Measurements from ENCODE around the gene SRSF6.
"Not testable (repeated sequence)": the region's sequence is repeated elsewhere in the genome, so short reads cannot be mapped to it uniquely, and the experiment has no call there.

SRSF6 gene

DNA sequence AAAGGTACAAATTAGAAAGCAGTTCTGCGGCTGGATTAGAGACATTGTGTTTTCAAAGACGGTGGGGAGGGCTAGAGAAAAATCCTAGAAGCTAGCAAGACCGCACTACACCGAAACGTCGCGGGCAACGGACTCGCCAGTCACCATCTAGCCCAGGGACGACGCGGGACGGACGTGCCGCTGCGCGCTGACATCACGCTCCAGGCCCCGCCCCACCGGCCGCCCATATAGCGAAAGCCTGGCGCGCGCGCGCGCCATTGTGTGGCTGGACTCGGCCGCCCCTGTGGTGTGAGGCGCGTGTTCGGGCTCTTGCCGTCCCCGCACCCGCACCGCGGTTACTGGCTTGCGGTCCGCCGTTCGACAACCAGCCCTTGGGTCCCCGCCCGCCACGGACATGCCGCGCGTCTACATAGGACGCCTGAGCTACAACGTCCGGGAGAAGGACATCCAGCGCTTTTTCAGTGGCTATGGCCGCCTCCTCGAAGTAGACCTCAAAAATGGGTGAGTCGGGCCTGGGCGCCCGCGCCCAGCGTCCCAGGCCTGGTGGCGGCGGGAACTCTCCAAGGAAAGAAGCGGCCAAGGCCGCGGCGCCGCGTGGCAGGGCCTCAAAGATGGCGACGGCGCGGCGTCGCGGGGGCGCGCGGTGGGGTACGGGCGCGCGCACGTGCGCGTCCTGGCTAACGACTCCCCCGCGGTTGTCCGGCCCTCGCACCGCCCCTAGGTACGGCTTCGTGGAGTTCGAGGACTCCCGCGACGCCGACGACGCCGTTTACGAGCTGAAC lies at the start of gene SRSF6:
SRSF6 (plus strand) TSS at position 257 of the 782 bp plus-strand sequence; CDS start at position 395, 138 bp downstream.
- DNase-seq, result peak; percentile 93 to 99 (median 98)

DNA sequence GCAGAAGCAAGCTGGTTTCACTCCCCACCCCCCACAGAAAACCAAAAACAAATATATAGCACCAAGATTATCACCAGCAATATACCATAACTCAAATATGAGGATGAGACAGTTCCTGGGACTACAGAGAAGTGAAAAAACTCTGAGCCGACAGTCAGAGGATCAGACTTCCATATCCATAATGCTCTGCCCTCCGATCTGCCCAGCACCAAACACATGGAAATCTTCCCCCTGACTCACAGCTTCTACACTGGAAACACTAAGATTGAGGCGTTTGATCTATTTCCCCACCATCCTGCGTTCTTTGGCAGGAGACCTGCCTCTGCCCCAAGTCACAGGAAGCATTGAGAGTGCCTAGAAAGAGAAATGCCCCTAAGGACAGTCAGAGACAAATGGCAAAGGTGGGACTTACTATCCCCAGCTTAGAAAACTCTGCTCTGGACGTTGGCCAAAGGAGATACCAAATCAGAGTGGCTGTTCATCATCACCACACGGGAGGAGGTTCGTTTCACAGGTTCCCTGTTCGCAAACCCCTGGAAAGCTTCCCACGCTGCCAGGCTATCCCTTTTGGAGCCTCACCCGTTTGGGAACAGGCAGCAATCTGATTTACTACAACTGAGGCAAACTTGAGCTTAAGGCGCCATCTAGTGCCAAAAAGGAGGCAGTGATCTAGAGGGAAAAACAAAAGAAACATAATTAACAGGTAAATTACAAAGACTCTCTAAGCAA lies 48.7 kb upstream of the SRSF6 start:
- DNase-seq, result peak; percentile 2 to 68 (median 21)

DNA sequence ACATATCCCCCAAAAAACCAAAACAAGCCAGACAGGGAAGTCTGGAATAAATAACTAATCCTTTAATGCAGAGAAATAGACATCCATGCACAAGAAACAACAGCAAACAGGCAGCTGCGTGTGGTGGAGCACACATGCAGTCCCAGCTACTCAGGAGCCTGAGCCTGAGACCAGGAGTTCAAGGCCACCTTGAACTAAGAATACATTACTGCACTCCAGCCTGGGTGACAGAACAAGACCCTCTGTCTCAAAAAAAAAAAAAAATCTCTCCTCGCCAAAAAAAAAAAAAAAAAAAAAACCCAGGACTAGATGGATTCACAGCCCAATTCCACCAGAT lies 48.2 kb upstream of the SRSF6 start:
- DNase-seq, result no peak

DNA sequence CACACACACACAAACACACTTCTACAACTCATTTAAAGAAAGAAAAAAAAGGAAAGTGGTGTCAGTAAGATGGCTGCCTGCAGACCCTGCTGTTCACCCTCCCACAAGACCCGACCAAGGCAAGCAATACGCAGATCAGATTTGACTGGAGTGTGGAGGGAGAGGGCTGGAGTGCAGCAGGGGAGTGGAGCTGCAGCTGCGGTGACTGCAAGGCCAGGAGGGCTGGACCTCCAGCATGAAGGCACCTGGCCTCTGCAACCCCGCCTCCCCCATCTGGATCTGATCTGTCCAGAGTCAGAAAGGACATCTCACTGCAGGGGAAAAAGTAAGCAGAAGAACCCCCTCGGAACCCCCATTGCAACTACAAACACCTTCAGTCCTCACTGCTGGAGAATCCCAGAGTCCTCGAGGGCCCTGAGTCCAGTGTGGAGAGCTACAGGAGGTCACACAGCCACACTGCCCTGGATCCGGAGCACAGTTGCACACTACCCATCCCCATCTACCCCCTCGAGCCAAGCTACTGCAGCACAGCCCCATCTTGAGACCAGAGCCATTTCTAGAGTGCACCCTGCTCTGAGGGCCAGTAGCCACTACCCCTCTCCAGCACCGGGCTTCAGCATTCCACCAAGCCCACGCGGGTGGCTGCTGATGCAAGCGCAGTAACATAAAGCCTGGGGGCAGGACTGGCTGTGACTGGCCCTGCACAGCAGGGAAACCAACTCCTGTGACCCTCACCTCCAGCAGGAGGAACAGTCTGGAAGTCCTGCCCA lies 41.9 kb upstream of the SRSF6 start:
- DNase-seq, result no peak

DNA sequence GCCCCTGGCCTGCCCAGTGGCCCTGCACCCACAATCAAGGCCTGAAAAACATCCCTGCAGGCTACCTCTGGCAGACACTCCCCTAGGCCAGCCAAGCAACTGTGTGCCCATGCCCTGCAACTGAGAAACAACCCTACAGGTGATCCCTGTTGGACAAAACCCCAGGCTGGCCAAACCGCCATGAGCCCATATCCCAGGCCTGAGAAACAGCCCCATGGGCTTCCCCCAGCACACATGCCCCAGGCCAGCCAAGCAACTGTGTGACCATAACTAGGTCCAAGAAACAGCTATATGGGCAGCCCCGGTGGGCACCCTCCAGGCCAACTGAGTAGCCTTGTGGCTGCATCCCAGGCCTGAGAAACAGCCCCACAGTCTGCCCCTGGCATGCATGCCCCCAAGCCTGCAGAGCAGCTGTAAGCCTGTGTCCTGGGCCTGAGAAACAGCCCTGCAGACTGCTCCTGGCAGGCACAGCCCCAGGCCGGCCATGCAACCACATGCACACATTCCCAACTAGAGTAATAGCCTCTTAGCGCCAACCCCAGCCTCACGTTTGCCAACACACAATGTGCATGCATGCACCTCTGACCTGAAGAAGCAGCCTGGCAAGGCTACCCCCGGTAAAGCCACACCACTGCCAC lies 41.0 kb upstream of the SRSF6 start:
- DNase-seq, result no peak

DNA sequence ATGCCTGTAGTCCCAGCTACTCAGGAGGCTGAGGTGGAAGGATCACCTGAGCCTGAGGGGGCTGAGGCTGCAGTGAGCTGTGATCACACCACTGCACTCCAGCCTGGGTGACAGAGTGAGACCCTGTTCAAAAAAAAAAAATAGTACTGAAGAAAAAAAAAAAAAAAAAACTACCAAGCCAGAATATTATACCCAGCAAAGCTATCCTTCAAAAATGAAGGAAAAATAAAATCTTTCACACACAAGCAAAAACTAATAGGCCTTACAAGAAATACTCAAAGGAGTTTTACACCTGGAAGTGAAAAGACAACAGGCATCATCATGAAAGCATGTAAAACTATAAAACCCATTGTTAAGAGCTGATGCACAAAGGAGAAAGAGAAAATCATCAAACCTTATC lies 37.5 kb upstream of the SRSF6 start:
- DNase-seq, result no peak

DNA sequence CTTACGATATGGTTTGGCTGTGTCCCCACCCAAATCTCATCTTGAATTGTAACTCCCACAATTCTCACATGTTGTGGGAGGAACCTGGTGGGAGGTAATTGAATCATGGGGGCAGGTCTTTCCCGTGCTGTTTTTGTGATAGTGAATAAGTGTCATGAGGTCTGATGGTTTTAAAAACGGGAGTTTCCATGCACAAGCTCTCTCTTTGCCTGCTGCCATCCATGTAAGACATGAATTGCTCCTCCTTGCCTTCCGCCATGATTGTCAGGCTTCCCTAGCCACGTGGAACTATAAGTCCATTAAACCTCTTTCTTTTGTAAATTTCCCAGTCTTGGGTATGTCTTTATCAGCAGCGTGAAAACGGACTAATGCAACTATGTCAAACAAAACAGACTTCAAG lies 36.8 kb upstream of the SRSF6 start:
- not testable (repeated sequence) for DNase-seq

DNA sequence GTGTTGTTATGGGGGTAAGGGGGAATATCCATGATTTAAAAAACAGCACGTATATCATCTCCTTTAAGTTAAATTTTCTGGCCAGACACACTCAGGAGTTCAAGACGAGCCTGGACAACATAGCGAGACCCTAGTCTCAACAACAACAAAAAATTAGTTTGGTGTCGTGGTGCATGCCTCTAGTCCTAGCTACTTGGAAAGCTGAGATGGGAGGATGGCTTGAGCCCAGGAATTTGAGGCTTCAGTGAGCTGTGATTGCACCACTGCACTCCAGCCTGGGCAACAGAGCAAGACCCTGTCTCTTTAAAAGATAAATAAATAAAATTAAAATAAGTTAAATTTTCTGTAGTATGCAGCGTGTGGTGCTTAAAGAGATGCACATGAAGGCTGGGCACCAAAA lies 31.5 kb upstream of the SRSF6 start:
- no peak for DNase-seq

DNA sequence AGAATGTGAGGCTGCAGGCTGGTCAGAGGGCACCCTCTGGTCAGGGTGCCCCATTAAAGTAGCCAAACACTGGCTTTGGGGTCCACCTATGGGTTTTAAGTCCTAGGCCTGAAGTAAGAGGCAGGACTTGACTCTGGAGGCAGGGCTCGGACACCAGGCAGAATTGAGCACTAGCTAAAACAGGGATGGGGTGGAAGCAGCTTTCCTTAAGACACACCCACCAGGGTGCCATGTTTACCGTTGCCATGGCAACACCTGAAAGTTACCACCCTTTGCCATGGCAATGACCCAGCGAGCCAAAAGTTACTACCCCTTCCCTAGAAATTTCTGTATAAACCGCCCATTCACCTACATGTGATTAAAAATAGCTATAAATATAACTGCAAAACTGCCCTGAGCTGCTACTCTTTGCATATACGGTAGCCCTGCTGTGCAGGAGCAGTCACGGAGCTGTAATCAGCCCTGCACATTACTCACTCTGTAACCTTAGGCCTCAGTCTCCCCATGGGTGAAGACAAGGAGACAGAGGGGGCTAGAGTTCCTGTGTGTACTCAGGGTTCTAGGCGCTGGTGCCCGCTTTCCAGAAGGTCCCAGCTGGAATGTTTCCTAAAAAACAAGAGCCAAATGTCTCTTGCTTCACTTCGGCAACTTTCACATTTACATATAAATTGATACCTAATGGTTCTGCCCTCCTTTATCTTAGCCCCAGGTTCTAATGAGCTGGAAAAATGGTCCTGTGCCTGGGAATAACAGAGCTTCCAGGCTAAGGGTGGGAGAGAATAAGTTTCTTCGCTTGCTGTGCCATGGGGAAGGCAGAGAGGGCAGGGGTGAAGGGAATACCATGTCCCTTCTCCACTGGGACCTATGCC lies 27.2 kb upstream of the SRSF6 start:
- peak in 1 of 3 experiments; percentile 14 for DNase-seq

DNA sequence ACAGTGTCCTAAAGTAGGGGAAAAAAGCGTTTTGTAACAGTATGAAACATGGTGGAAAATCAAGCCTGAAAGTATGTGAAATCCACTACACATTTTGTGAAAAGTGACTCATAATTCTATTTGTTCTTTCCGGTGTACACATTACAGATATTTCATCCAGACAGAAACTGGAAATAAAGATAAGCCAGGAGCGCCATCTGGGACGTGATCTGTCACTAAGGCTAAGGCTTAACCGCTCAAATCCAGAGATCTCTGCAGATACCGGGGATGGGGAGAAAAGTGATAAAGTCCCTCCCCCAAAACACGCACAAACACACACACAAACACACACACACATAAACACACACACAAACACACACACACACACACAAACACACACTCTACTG lies 26.6 kb upstream of the SRSF6 start:
- no peak for DNase-seq

DNA sequence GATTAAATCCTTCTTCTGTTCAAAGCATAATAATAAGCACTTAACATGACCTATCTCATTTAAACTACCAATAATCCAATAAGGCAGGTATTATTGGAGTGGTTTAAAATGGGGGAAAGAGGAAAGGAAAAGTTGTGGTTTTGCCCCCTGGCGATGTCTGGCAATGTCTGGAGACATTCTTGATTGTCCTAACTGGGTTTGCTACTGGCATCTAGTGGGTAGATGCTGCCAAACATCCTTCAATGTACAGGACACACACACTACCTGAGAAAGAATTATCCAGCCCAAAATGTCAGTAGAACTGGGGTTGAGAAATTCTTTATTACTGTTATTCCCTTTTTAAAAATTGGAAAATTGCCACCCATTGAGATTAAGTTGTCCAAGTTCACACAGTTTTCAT lies 25.2 kb upstream of the SRSF6 start:
- DNase-seq, result no peak

DNA sequence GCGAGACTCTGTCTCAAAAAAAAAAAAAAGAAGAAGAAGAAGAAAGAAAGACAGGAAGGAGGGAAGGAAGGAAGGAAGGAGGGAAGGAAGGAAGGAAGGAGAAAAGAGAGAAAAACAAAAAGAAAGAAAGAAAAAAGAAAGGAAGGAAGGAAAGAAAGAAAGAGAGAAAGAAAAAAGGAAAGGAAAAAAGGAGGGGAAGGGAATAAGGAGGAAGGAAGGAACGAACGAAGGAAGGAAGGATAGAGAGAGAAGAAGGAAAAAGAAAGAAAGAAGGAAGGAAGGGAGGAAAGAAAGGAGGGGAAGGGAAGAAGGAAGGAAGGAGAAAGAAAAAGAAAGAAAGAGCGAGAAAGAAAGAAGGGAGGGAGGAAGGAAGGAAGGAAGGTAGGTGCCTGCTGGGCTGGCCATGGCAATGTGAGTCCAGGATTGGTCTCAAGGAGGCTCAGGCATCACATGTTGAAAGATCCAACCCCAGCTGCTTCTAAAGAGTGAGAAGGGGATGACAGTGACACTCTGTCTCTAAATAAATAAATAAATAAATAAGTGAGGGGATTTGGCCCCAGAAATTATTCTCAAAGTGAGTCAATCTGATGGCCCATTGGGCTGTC lies 24.3 kb upstream of the SRSF6 start:
- no peak for DNase-seq

DNA sequence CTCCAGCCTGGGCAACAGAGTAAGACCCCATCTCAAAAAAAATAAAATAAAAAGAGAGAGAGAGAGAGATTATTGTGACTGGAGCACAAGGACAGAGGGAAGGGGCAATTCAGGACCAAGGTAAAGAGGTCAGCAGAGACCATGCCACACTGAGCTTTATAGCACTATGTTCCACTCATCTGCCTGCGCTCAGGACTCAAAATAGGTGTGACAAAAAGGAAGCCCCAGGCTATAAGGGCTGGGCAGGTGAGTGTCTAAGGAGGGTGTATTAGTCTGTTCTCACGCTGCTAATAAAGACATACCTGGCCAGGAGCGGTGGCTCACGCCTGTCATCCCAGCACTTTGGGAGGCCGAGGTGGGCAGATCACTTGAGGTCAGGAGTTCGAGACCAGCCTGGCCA lies 23.1 kb upstream of the SRSF6 start:
- DNase-seq, result no peak

DNA sequence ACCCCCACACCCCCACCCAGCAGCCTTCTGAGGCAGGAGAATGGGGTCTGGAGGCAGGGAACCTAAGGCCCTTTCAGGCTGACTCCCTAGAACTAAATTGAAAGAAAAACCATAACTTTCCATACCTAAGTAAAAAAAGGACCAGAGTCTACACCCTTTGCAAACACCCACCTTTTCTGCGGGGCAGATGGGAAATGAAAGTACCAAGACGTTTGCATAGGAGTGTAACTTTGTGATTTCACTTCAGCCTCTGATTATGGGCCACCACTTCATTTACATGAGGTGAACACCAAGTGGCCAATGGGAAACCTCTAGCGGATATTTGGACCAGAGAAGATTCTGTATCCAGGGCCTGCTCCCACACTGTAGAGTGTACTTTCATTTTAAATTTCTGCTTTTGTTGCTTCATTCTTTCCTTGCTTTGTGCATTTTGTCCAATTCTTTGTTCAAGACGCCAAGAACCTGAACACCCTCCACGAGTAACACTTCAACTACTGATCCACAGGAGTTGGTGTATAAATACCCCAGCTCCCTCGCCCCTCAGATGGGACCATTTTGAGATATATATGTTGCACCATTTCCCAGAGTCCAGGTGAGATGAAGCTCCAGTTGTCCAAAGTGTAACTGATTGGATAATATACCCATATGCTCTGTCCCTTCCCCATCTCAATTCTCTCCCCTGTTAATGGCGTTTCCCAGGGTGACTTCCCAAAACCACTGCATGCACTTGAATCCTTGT lies 18.9 kb upstream of the SRSF6 start:
- DNase-seq, result no peak

DNA sequence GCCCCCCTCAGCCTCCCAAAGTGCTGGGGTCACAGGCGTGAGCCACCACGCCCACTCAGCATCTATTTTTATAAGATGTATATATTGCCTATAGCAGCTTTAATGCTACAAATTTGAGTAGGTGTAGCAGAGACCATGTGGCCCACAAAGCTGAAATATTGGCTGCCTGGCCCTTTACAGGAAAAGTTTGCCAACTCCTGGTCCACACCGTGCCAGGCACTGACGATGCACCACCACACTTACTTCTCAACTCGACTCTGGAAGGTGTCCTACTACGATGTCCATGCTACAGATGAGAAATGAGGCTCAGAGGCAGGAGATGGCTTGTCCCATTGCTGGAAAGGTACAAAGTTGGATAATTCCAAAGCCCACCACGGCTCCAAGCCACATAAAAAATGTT lies 17.2 kb upstream of the SRSF6 start:
- no peak for DNase-seq

DNA sequence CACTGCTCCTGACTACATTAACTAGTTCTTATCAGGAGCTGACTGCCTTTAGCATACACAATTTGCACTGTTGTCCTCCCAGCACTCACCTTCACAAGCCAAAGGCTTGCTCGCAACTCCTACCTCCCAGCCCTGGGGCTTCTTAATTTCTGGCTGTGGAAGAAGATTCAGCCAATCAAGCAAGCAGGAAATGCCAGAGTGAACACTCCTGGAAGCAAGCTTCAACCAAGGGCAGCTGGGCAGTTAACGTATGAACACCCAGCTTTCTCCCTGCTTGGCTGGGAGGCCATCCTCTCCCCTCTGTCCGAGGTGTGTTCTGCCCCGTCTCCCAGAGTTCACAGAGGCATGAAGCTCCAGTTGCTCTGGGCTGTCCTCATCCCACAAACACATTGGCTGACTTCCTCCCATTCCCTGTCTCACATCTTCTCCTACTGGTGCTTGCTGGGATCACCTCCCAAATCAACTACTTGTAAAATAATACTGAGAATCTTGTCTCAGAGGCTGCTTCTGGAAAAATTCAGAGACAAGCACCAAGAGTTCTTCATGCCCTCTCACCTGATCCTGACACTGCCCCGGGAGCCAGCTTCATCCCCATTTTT lies 15.3 kb upstream of the SRSF6 start:
- DNase-seq, result no peak

DNA sequence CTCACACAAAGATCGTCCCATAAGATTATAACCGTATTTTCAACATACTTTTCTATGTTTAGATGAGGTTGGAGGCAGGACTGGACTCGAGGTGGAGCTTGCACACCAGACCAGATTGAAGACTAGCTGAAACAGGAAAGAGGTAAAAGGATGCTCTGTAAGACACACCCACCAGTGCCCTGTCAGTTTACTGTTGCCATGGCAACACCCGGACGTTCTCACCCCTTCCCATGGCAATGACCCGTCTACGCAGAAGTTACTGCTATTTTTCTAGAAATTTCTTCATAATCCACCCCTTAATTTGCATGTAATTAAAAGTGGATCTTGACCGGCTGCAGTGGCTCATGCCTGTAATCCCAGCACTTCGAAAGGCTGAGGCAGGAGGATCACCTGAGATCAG lies 13.6 kb upstream of the SRSF6 start:
- peak in 1 of 3 experiments; percentile 42 for DNase-seq

DNA sequence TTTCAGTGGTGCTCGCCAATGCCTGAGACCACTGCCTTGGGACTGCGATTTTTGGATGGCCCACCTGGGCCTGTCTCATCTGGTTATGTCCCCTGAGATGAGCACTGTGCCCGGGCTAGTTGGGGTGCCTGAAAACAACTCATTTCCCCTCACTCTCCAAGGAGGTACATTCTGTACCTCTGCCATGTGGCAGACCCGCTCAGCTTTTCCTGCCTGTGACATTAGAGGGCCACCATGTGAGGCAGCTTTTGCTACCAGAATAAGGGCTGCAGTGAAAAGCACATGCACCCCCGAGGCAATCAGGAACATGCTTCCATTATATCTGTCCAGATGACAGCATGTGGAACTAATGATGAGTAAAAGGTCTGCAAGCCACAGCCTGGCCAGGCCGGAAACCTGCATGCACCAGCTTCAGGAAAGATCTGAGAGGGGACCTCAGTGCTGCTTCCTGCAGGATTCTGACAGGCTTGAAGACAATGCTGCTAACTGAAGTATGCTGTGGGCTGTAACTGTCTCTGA lies 11.3 kb upstream of the SRSF6 start:
- DNase-seq, result no peak

DNA sequence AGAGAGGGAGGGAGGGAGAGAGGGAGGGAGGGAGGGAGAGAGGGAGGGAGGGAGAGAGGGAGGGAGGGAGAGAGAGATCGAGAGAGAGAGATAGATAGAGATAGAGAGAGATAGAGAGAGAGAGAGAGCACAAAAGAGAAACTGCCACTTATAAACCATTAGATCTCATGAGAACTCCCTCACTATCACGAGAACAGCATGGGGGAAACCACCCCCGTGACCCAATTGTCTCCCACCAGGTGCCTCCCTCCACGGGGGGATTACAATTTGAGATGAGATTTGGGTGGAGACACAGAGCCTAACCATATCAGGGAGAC lies 9.3 kb upstream of the SRSF6 start:
- not testable (repeated sequence) for DNase-seq

DNA sequence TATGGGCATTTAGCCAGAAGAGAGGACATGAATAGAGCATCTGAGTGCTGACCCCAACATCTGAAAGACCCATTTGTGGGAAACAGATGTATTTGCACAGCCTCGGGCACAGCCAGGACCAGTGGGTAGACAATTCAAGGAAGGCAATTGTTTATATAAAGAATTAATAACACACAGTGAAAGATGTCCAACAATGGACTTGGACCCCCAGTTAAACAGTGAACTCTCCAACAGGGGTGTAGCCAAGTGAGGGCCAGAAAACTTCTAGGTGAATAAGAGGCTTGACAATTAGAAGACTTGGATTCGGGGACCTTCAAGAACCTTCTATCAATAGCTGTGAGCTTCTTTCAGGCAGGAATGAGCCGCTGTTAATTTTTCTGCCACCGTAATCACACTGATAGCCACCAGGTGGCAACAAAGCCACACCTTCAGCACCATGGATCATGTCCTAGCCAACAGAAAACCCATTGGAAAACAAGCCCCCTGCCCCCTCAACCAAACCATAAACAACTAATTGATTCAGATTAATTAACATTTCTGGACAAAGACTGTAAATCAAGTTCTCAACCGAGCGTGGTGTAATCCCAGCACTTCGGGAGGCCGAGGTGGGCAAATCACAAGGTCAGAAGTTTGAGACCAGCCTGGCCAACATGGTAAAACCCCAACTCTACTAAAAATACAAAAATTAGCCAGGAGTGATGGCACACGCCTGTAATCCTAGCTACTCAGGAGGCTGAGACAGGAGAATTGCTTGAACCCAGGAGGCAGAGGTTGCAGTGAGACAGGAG lies 8.8 kb upstream of the SRSF6 start:
- peak; percentile 40 to 82 (median 58) for DNase-seq

All from NCI-H1417 (cell line).